H9 (cell line): ENCODE results near the gene PDE4B. TPM values are rescaled to one million over a fixed set of nuclear protein-coding genes. Genes with fewer than 3 reads are reported as not detected.

Source experiments
- DNase-seq: peaks from one replicate; pipeline ENCODE4 v3.0.0-alpha.2; 2017
- H2AFZ ChIP-seq: one replicate; pipeline ENCODE4 v1.6.1; 2013; ENCODE audit warnings: mild to moderate bottlenecking, low read length, control low read depth, moderate library complexity
- H2AK5ac ChIP-seq: 2 replicates; pipeline ENCODE4 v1.6.1; 2013; ENCODE audit warnings: low read length, control low read depth, mixed read lengths; ENCODE audit not compliant: insufficient read length
- H2BK120ac ChIP-seq: one replicate; pipeline ENCODE4 v1.6.1; 2013; ENCODE audit warnings: low read depth, mild to moderate bottlenecking, low read length, control low read depth, inconsistent platforms; ENCODE audit not compliant: poor library complexity, severe bottlenecking
- H2BK12ac ChIP-seq: 2 replicates; pipeline ENCODE4 v1.6.1; 2013; ENCODE audit warnings: low read length, control low read depth, mixed read lengths, low read depth; ENCODE audit not compliant: insufficient read length
- H2BK15ac ChIP-seq: 2 replicates; pipeline ENCODE4 v1.6.1; 2013; ENCODE audit warnings: low read depth, low read length, control low read depth
- H2BK20ac ChIP-seq: one replicate; pipeline ENCODE4 v1.6.1; 2013; ENCODE audit warnings: low read depth, mild to moderate bottlenecking, low read length, control low read depth, inconsistent platforms; ENCODE audit not compliant: poor library complexity, severe bottlenecking
- H2BK5ac ChIP-seq: 2 replicates; pipeline ENCODE4 v1.6.1; 2013; ENCODE audit warnings: low read length, control low read depth, mixed read lengths; ENCODE audit not compliant: insufficient read length
- H3K14ac ChIP-seq: 2 replicates; pipeline ENCODE4 v1.6.1; 2013; ENCODE audit warnings: low read length, control low read depth; ENCODE audit not compliant: insufficient read depth
- H3K18ac ChIP-seq: 2 replicates; pipeline ENCODE4 v1.6.1; 2013; ENCODE audit warnings: low read depth, mild to moderate bottlenecking, mixed read lengths, low read length, control low read depth; ENCODE audit not compliant: insufficient read length
- H3K23ac ChIP-seq: 2 replicates; pipeline ENCODE4 v1.6.1; 2013; ENCODE audit warnings: low read length, control low read depth, mixed read lengths, low read depth; ENCODE audit not compliant: insufficient read length
- H3K23me2 ChIP-seq: 2 replicates; pipeline ENCODE4 v1.6.1; 2013; ENCODE audit warnings: low read depth, mild to moderate bottlenecking, mixed read lengths, low read length, control low read depth; ENCODE audit not compliant: insufficient read length, poor library complexity, severe bottlenecking
- H3K27ac ChIP-seq: 2 replicates; pipeline ENCODE4 v1.5.1; 2013; ENCODE audit warnings: low read length, control low read depth, mixed read lengths, low read depth; ENCODE audit not compliant: insufficient read length
- H3K27me3 ChIP-seq: 2 replicates; pipeline ENCODE4 v1.6.1; 2013; ENCODE audit warnings: low read length, control low read depth, inconsistent platforms; ENCODE audit not compliant: insufficient read depth
- H3K4ac ChIP-seq: 2 replicates; pipeline ENCODE4 v1.6.1; 2013; ENCODE audit warnings: low read depth, mild to moderate bottlenecking, control low read depth, inconsistent platforms, low read length, moderate library complexity
- H3K4me1 ChIP-seq: 2 replicates; pipeline ENCODE4 v1.6.1; 2013; ENCODE audit warnings: low read length, control low read depth, inconsistent platforms; ENCODE audit not compliant: insufficient read depth
- H3K4me2 ChIP-seq: 2 replicates; pipeline ENCODE4 v1.6.1; 2013; ENCODE audit warnings: low read length, control low read depth, mixed read lengths; ENCODE audit not compliant: insufficient read length, insufficient read depth
- H3K56ac ChIP-seq: 2 replicates; pipeline ENCODE4 v1.6.1; 2013; ENCODE audit warnings: low read depth, mild to moderate bottlenecking, mixed read lengths, low read length, control low read depth; ENCODE audit not compliant: insufficient read length
- H3K79me1 ChIP-seq: 2 replicates; pipeline ENCODE4 v1.6.1; 2013; ENCODE audit warnings: low read depth, mild to moderate bottlenecking, moderate library complexity, low read length, control low read depth, inconsistent platforms; ENCODE audit not compliant: insufficient read depth, poor library complexity, severe bottlenecking
- H3K79me2 ChIP-seq: 2 replicates; pipeline ENCODE4 v1.6.1; 2013; ENCODE audit warnings: low read length, control low read depth, inconsistent platforms; ENCODE audit not compliant: insufficient read depth
- H3K9ac ChIP-seq: 2 replicates; pipeline ENCODE4 v1.6.1; 2013; ENCODE audit warnings: low read length, control low read depth, mixed read lengths; ENCODE audit not compliant: insufficient read length; ENCODE audit errors: extremely low read depth
- H3K9me3 ChIP-seq: one replicate; pipeline ENCODE4 v1.6.1; 2013; ENCODE audit warnings: low read depth, low read length, inconsistent platforms; ENCODE audit not compliant: control insufficient read depth
- H3T11ph ChIP-seq: one replicate; pipeline ENCODE4 v1.6.1; 2013; ENCODE audit warnings: mild to moderate bottlenecking, low read length, control low read depth, inconsistent platforms
- H4K20me1 ChIP-seq: one replicate; pipeline ENCODE4 v1.6.1; 2013; ENCODE audit not compliant: control insufficient read depth, insufficient read length, insufficient read depth
- H4K5ac ChIP-seq: 2 replicates; pipeline ENCODE4 v1.6.1; 2013; ENCODE audit warnings: low read depth, mild to moderate bottlenecking, mixed read lengths, low read length, control low read depth; ENCODE audit not compliant: insufficient read length
- H4K8ac ChIP-seq: replicated peaks from 2 replicates; pipeline ENCODE4 v1.6.1; 2013; ENCODE audit warnings: low read length, control low read depth, mixed read lengths, low read depth; ENCODE audit not compliant: insufficient read length
- H4K91ac ChIP-seq: 2 replicates; pipeline ENCODE4 v1.6.1; 2013; ENCODE audit warnings: low read depth, mild to moderate bottlenecking, moderate library complexity, mixed read lengths, low read length, control low read depth; ENCODE audit not compliant: insufficient read length
- H3K27ac Mint-ChIP-seq, 3 experiments: 2 replicates in 2 of 3; 3 replicates in 1 of 3; pipeline ENCODE4 v1.8.0; 2020 to 2021; ENCODE audit warnings: mixed read lengths in 3 of 3, mild to moderate bottlenecking in 1 of 3, moderate library complexity in 1 of 3
- H3K27me3 Mint-ChIP-seq: 2 replicates; pipeline ENCODE4 v1.8.0; 2021; ENCODE audit warnings: low read depth, mild to moderate bottlenecking, moderate library complexity, mixed read lengths
- H3K36me3 Mint-ChIP-seq, 3 experiments: 2 replicates in 2 of 3; 3 replicates in 1 of 3; pipeline ENCODE4 v1.8.0; 2020 to 2021; ENCODE audit warnings: low read depth in 3 of 3, mixed read lengths in 3 of 3; ENCODE audit not compliant: insufficient read depth in 1 of 3
- H3K4me1 Mint-ChIP-seq, 2 experiments: 2 replicates each; pipeline ENCODE4 v1.8.0; 2020; ENCODE audit warnings: mixed read lengths in 2 of 2
- H3K4me3 Mint-ChIP-seq, 2 experiments: 2 replicates in 1 of 2; 3 replicates in 1 of 2; pipeline ENCODE4 v1.8.0; 2020 to 2021; ENCODE audit warnings: mild to moderate bottlenecking in 2 of 2, mixed read lengths in 2 of 2, moderate library complexity in 1 of 2
- H3K9me3 Mint-ChIP-seq, 2 experiments: 2 replicates in 1 of 2; 3 replicates in 1 of 2; pipeline ENCODE4 v1.8.0; 2020; ENCODE audit warnings: mild to moderate bottlenecking in 2 of 2, mixed read lengths in 2 of 2, moderate library complexity in 1 of 2
- CTCF ChIP-seq: fragments of 200-600 bp; sonication (generic); conservative IDR thresholded peaks from 3 replicates; pipeline ENCODE4 v1.8.0; 2021; ENCODE audit warnings: antibody characterized with exemption, mild to moderate bottlenecking
- WGBS: extraction: QIAGEN DNeasy Blood & Tissue Kit; methylation state at CpG from one replicate; pipeline ENCODE4 v1.1.7; 2013; ENCODE audit warnings: missing lambda C conversion rate, low lambda C conversion rate, mixed read lengths; ENCODE audit not compliant: insufficient read length; ENCODE audit errors: extremely low coverage; 5-methylcytosine and 5-hydroxymethylcytosine counted together
- total RNA-seq: library from RNA; stranded (reverse); gene quantifications from 2 replicates; pipeline ENCODE4 v1.2.1, GENCODE V29; 2021

Gene PDE4B
- total RNA-seq, 1 experiment from 2014 or later: 19.8 TPM

GRCh38 chr1:65897485-65897884 lies 104.8 kb downstream of the PDE4B start:
- H3K27me3 Mint-ChIP-seq: peaks cover 3% of the 10 kb centered on the region
- Histone ChIP-seq H2BK120ac (no peak overlapping the region), H3K18ac (no peak overlapping the region), H4K5ac (no peak overlapping the region), H4K8ac (no peak overlapping the region), H3K79me1 (no peaks in the 10 kb centered on the region), H3K23ac (no peak overlapping the region), H3K23me2 (no peaks in the 10 kb centered on the region), H4K20me1 (no peaks in the 10 kb centered on the region), H2BK15ac (no peak overlapping the region), H2AK5ac (no peak overlapping the region), H3T11ph (no peak overlapping the region), H3K14ac (no peak overlapping the region), H2BK12ac (no peak overlapping the region), H4K91ac (no peak overlapping the region), H2AFZ (no peak overlapping the region), H3K4me2 (no peak overlapping the region), H3K27ac (no peak overlapping the region), H3K56ac (no peak overlapping the region), H3K79me2 (no peaks in the 10 kb centered on the region), H3K9ac (no peak overlapping the region), H3K9me3 (no peaks in the 10 kb centered on the region), H3K4ac (no peak overlapping the region), H3K27me3 (no peaks in the 10 kb centered on the region), H2BK20ac (no peak overlapping the region), H3K4me1 (no peaks in the 10 kb centered on the region), H2BK5ac (no peak overlapping the region)
- no peak overlapping the region for H3K27ac Mint-ChIP-seq
- H3K9me3 Mint-ChIP-seq: peaks cover 0 to 3% of the 10 kb centered on the region in 2 experiments; a peak in 3 of 5 replicates
- no peak overlapping the region for H3K4me3 Mint-ChIP-seq
- no peak for DNase-seq
- WGBS: no CpG with 5 or more reads among the region's 1 CpG
- H3K4me1 Mint-ChIP-seq: no peaks in the 10 kb centered on the region
- TF ChIP-seq CTCF: no peak
- H3K36me3 Mint-ChIP-seq: no peaks in the 10 kb centered on the region; a peak in 1 of 7 replicates
